ENCODE data around the gene DNAJC4. TPM values are rescaled to one million over a fixed set of nuclear protein-coding genes. Genes with fewer than 3 reads are reported as not detected.
"Not testable (repeated sequence)": the region's sequence is repeated elsewhere in the genome, so short reads cannot be mapped to it uniquely, and the experiment has no call there.

DNAJC4 gene
- total RNA-seq, 1 donor from 2014 or later = 3.9 TPM

- peak overlapping the region; percentile 65 for H3K4me3 ChIP-seq
- no peaks in the 10 kb centered on the region for H3K36me3 ChIP-seq
- DNase-seq (ENCODE audit: low spot score) = peak; percentile 44
- H3K27me3 ChIP-seq = peaks cover 6% of the 10 kb centered on the region
- Mint-ChIP-seq H3K4me3 (peak overlapping the region; percentile 89), H3K36me3 (peaks cover 2% of the 10 kb centered on the region), H3K27me3 (ENCODE audit: insufficient read depth, low read depth) (peaks cover 9% of the 10 kb centered on the region), H3K4me1 (peaks cover 45% of the 10 kb centered on the region), H3K27ac (peak overlapping the region; percentile 46), H3K9me3 (no peaks in the 10 kb centered on the region)
- no peaks in the 10 kb centered on the region for H3K9me3 ChIP-seq (ENCODE audit: low read depth)
- H3K4me1 ChIP-seq = peaks cover 33% of the 10 kb centered on the region
- H4K20me1 ChIP-seq (ENCODE audit: low read depth) = peaks cover 22% of the 10 kb centered on the region
- peaks cover 25% of the 10 kb centered on the region for H3K79me2 ChIP-seq (ENCODE audit: low read depth)
- TF ChIP-seq CTCF (IDR thresholded peaks at IDR 0.05) (no peak), EZH2phosphoT487 (IDR thresholded peaks at IDR 0.05) (no peak), EZH2 (IDR thresholded peaks at IDR 0.05) (no peak)
- peak overlapping the region; percentile 82 for H3K4me2 ChIP-seq
- peaks cover 49% of the 10 kb centered on the region for H3F3A ChIP-seq (ENCODE audit: low read depth)
- H3K27ac ChIP-seq = no peak overlapping the region
- no peak overlapping the region for H3K9ac ChIP-seq
- no peak overlapping the region for H2AFZ ChIP-seq (replicated peaks)
Measured at GRCh38 chr11:64245797-64246620, 15.7 kb downstream of the DNAJC4 start.

- not testable (repeated sequence) for H3K27me3 Mint-ChIP-seq (ENCODE audit: insufficient read depth, low read depth); H3K9me3 ChIP-seq (ENCODE audit: low read depth); H3K9me3 Mint-ChIP-seq; H3K36me3 ChIP-seq; H3K9ac ChIP-seq; H3K36me3 Mint-ChIP-seq; H3K27ac ChIP-seq; H2AFZ ChIP-seq (replicated peaks); H3K27me3 ChIP-seq; H3K27ac Mint-ChIP-seq; DNase-seq (ENCODE audit: low spot score)
- Histone ChIP-seq H3K4me2 (peak overlapping the region; percentile 82), H4K20me1 (ENCODE audit: low read depth) (peaks cover 22% of the 10 kb centered on the region), H3K79me2 (ENCODE audit: low read depth) (peaks cover 26% of the 10 kb centered on the region), H3K4me1 (peaks cover 34% of the 10 kb centered on the region), H3F3A (ENCODE audit: low read depth) (peaks cover 50% of the 10 kb centered on the region), H3K4me3 (peak overlapping the region; percentile 65)
- Mint-ChIP-seq H3K4me1 (peaks cover 45% of the 10 kb centered on the region), H3K4me3 (peak overlapping the region; percentile 94)
Measured at GRCh38 chr11:64246621-64246870, 16.2 kb downstream of the DNAJC4 start.

- H3K27me3 Mint-ChIP-seq (ENCODE audit: insufficient read depth, low read depth) = peaks cover 12% of the 10 kb centered on the region
- H3K9ac ChIP-seq = no peak within 1 kb of the TSS
Measured at GRCh38 chr11:64246871-64247728, 16.8 kb downstream of the DNAJC4 start, which contains the start of gene PPP1R14B. TSS of gene PPP1R14B (minus strand) at chr11:64246943. CDS start at chr11:64246673, 270 bp downstream.

More at GRCh38 chr11:64246871-64247728, 16.8 kb downstream of the DNAJC4 start, which contains the start of gene PPP1R14B:
- H3K36me3 ChIP-seq = no peaks in the 10 kb centered on the region
- peak; percentile 95 for DNase-seq (ENCODE audit: low spot score)
- peak within 1 kb of the TSS; percentile 59 for H3K27ac ChIP-seq
- peaks cover 22% of the 10 kb centered on the region for H4K20me1 ChIP-seq (ENCODE audit: low read depth)
- peaks cover 27% of the 10 kb centered on the region for H3K79me2 ChIP-seq (ENCODE audit: low read depth)
- TF ChIP-seq EZH2phosphoT487 (IDR thresholded peaks at IDR 0.05) (peak; percentile 25), EZH2 (IDR thresholded peaks at IDR 0.05) (peak; percentile 45), CTCF (IDR thresholded peaks at IDR 0.05) (peak; percentile 21)
- H3K36me3 Mint-ChIP-seq = peaks cover 2% of the 10 kb centered on the region
- H2AFZ ChIP-seq (replicated peaks) = peak within 1 kb of the TSS; percentile 83
- peak within 1 kb of the TSS; percentile 80 for H3K27ac Mint-ChIP-seq
- no peaks in the 10 kb centered on the region for H3K9me3 Mint-ChIP-seq
- H3K9me3 ChIP-seq (ENCODE audit: low read depth) = no peaks in the 10 kb centered on the region
- peak within 1 kb of the TSS; percentile 94 for H3K4me3 Mint-ChIP-seq
- peak within 1 kb of the TSS; percentile 71 for H3K4me3 ChIP-seq
- peaks cover 50% of the 10 kb centered on the region for H3F3A ChIP-seq (ENCODE audit: low read depth)
- peaks cover 36% of the 10 kb centered on the region for H3K4me1 ChIP-seq
- peaks cover 6% of the 10 kb centered on the region for H3K27me3 ChIP-seq
- peak within 1 kb of the TSS; percentile 88 for H3K4me2 ChIP-seq
- H3K4me1 Mint-ChIP-seq = peaks cover 48% of the 10 kb centered on the region
